ENCODE data around the gene CNTN4.
A peak's percentile ranks its signal among the peaks of the same experiment; 100 is the strongest.

Gene CNTN4

GRCh38 chr3:2303566-2303965 lies 204.9 kb downstream of the CNTN4 start:
- DNase-seq (ENCODE audit: low read depth, low spot score), result peak; percentile 3
- no peak for TF ChIP-seq EZH2 (IDR thresholded peaks at IDR 0.05)
- TF ChIP-seq POLR2AphosphoS5 (IDR thresholded peaks at IDR 0.05; ENCODE audit: borderline replicate concordance, low read depth, low read length), result no peak
- no peak for TF ChIP-seq FOXP2 (optimal IDR thresholded peaks at IDR 0.05; ENCODE audit: control extremely low read depth, extremely low read length, insufficient read depth)
- Histone ChIP-seq H3K9ac (ENCODE audit: insufficient read length) (no peak overlapping the region), H3K4me3 (no peak overlapping the region), H3K36me3 (ENCODE audit: insufficient read depth, low read length) (no peaks in the 10 kb centered on the region), H3K27ac (no peak overlapping the region), H3K9me3 (ENCODE audit: low read depth, low read length) (no peaks in the 10 kb centered on the region)

DNA sequence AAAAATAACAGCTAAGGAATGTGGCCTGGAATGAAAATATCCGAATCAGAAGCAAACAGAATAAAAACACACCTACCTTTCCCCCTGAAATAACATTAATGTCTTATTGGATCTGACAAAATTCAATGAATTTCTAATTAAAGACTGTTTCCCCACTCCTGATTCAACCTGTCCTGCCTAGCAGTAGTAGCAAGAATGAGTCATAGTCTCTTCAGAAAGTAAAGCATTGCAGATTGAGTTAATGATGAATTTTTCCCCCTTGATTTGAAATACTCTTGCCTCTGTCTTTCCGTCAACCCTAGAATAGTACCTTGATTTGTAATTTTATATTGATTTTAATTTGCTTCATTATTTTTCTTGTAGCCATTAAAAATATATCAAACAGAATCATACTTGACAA lies 212.4 kb downstream of the CNTN4 start:
- Histone ChIP-seq H3K27ac (no peak overlapping the region), H3K9ac (ENCODE audit: insufficient read length) (no peak overlapping the region), H3K36me3 (ENCODE audit: insufficient read depth, low read length) (no peaks in the 10 kb centered on the region), H3K9me3 (ENCODE audit: low read depth, low read length) (no peaks in the 10 kb centered on the region), H3K4me3 (no peak overlapping the region)
- no peak for DNase-seq (ENCODE audit: low read depth, low spot score)
- TF ChIP-seq EZH2 (IDR thresholded peaks at IDR 0.05) (no peak), FOXP2 (optimal IDR thresholded peaks at IDR 0.05; ENCODE audit: control extremely low read depth, extremely low read length, insufficient read depth) (no peak), POLR2AphosphoS5 (IDR thresholded peaks at IDR 0.05; ENCODE audit: borderline replicate concordance, low read depth, low read length) (no peak)

DNA sequence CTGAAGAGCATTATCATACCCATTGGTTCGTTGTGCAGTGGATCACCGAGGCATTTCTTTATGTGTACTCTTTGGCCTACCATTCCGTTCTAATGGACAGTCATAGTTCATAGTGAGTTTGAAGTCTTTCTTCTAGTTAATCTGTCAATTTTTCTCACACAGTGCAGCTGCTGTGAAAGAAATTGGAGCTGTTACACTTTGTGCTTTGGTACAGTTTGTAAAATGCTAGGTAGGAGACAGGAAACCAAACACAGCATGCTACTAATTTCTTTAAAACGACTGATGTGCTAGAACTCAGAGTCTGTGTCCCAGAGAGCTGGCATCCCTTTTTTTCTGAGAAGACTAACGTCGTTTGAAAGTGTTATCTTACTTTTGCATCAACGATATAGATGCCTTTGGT lies 218.9 kb downstream of the CNTN4 start:
- Histone ChIP-seq H3K9me3 (ENCODE audit: low read depth, low read length) (no peaks in the 10 kb centered on the region), H3K36me3 (ENCODE audit: insufficient read depth, low read length) (no peaks in the 10 kb centered on the region), H3K9ac (ENCODE audit: insufficient read length) (no peak overlapping the region), H3K4me3 (no peak overlapping the region), H3K27ac (no peak overlapping the region)
- DNase-seq (ENCODE audit: low read depth, low spot score), result no peak
- TF ChIP-seq POLR2AphosphoS5 (IDR thresholded peaks at IDR 0.05; ENCODE audit: borderline replicate concordance, low read depth, low read length) (no peak), EZH2 (IDR thresholded peaks at IDR 0.05) (no peak)

DNA sequence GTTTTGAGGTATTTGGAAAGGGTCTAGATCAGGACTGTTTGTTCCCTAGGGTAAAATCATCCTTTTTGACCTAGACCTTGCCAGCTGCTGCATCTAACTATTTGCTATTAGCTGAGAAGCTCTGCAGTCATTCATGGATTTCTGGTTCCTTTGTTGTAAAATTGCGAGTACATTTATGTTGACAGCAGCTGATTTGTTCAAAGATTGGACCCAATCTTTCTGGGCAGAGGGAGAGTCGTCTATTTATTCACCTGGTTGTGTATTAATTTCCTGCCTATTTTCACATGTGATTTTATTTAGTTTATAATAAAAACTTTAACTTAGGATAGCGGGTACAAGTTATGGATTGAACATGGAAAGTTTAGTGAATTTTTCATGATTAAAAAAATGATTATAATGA lies 236.3 kb downstream of the CNTN4 start:
- H3K4me3 ChIP-seq, result no peak overlapping the region
- no peak overlapping the region for H3K9ac ChIP-seq (ENCODE audit: insufficient read length)
- DNase-seq (ENCODE audit: low read depth, low spot score), result no peak

DNA sequence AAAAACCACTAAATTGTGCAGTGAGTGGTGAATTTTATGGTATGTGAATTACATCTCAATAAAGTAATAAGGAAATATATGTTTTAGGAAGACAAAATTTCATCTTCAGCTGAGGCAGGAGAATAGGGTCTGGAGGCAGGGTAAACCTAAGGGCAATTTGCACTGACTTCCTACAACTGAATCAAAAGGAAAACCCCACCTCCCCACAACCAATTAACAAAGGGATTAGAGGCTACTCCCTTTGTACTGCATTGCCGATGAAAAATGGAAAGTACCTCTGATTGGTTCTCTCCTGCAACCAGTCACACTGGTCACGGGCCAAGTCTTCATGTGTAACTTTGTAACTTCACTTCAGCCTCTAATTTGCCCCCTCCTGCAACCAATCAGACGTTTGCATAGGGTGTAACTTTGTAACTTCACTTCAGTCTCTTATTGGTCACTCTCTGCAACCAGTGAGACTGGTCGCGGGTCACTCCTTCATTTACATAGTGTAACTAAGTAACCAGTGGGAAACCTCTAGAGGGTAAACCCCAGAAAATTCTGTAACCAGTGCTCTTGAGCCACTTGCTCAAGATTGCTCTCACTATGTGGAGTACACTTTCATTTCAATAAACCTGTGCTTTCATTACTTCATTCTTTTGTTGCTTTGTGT lies 244.5 kb downstream of the CNTN4 start:
- Histone ChIP-seq H3K9ac (ENCODE audit: insufficient read length) (no peak overlapping the region), H3K27ac (no peak overlapping the region), H3K36me3 (ENCODE audit: insufficient read depth, low read length) (no peaks in the 10 kb centered on the region), H3K4me3 (no peak overlapping the region), H3K9me3 (ENCODE audit: low read depth, low read length) (no peaks in the 10 kb centered on the region)
- TF ChIP-seq EZH2 (IDR thresholded peaks at IDR 0.05) (no peak), FOXP2 (optimal IDR thresholded peaks at IDR 0.05; ENCODE audit: control extremely low read depth, extremely low read length, insufficient read depth) (no peak), POLR2AphosphoS5 (IDR thresholded peaks at IDR 0.05; ENCODE audit: borderline replicate concordance, low read depth, low read length) (no peak)
- DNase-seq (ENCODE audit: low read depth, low spot score), result no peak

More for the DNA sequence above, 236.3 kb downstream of the CNTN4 start:
- H3K27ac ChIP-seq, result no peak overlapping the region
- no peak for TF ChIP-seq EZH2 (IDR thresholded peaks at IDR 0.05)
- TF ChIP-seq POLR2AphosphoS5 (IDR thresholded peaks at IDR 0.05; ENCODE audit: borderline replicate concordance, low read depth, low read length), result no peak
- TF ChIP-seq FOXP2 (optimal IDR thresholded peaks at IDR 0.05; ENCODE audit: control extremely low read depth, extremely low read length, insufficient read depth), result no peak
- no peaks in the 10 kb centered on the region for H3K9me3 ChIP-seq (ENCODE audit: low read depth, low read length)
- no peaks in the 10 kb centered on the region for H3K36me3 ChIP-seq (ENCODE audit: insufficient read depth, low read length)

DNA sequence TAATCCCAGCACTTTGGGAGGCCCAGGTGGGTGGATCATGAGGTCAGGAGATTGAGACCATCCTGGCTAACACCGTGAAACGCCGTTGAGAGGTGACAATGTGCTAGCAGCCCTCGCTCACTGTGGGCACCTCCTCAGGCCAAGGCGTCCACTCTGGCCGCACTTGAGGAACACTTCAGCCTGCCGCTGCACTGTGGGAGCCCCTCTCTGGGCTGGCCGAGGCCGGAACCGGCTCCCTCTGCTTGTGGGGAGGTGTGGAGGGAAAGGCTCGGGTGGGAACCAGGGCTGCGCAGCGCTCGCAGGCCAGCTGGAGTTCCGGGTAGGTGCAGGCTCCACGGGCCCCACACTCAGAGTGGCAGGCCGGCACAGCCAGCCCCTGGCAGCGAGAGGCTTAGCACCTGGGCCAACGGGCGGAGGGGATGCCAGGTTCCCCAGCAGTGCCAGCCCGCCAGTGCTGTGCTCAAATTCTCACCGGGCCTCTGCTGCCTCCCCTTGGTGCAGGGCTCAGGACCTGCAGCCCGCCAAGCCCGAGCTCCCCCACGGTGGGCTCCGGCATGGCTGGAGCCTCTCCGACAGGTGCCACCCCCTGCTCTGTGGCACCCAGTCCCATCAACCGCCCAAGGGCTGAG lies 253.6 kb downstream of the CNTN4 start:
- Histone ChIP-seq H3K36me3 (ENCODE audit: insufficient read depth, low read length) (no peaks in the 10 kb centered on the region), H3K9me3 (ENCODE audit: low read depth, low read length) (no peaks in the 10 kb centered on the region), H3K27ac (no peak overlapping the region), H3K9ac (ENCODE audit: insufficient read length) (no peak overlapping the region), H3K4me3 (no peak overlapping the region)
- DNase-seq (ENCODE audit: low read depth, low spot score), result no peak
- TF ChIP-seq EZH2 (IDR thresholded peaks at IDR 0.05), result no peak
- no peak for TF ChIP-seq POLR2AphosphoS5 (IDR thresholded peaks at IDR 0.05; ENCODE audit: borderline replicate concordance, low read depth, low read length)
- no peak for TF ChIP-seq FOXP2 (optimal IDR thresholded peaks at IDR 0.05; ENCODE audit: control extremely low read depth, extremely low read length, insufficient read depth)

- Histone ChIP-seq H3K9me3 (ENCODE audit: low read depth, low read length) (no peaks in the 10 kb centered on the region), H3K4me3 (no peak overlapping the region), H3K36me3 (ENCODE audit: insufficient read depth, low read length) (no peaks in the 10 kb centered on the region), H3K9ac (ENCODE audit: insufficient read length) (no peak overlapping the region), H3K27ac (no peak overlapping the region)
- DNase-seq (ENCODE audit: low read depth, low spot score), result peak; percentile 72
- TF ChIP-seq POLR2AphosphoS5 (IDR thresholded peaks at IDR 0.05; ENCODE audit: borderline replicate concordance, low read depth, low read length) (no peak), FOXP2 (optimal IDR thresholded peaks at IDR 0.05; ENCODE audit: control extremely low read depth, extremely low read length, insufficient read depth) (no peak), EZH2 (IDR thresholded peaks at IDR 0.05) (no peak)
Observed at GRCh38 chr3:2354702-2355101, 256.0 kb downstream of the CNTN4 start.

GRCh38 chr3:2356298-2356950 lies 257.8 kb downstream of the CNTN4 start:
- no peak overlapping the region for H3K9ac ChIP-seq (ENCODE audit: insufficient read length)
- H3K4me3 ChIP-seq, result no peak overlapping the region
- H3K36me3 ChIP-seq (ENCODE audit: insufficient read depth, low read length), result no peaks in the 10 kb centered on the region
- no peak overlapping the region for H3K27ac ChIP-seq
- H3K9me3 ChIP-seq (ENCODE audit: low read depth, low read length), result no peaks in the 10 kb centered on the region
- no peak for DNase-seq (ENCODE audit: low read depth, low spot score)
- no peak for TF ChIP-seq FOXP2 (optimal IDR thresholded peaks at IDR 0.05; ENCODE audit: control extremely low read depth, extremely low read length, insufficient read depth)
- TF ChIP-seq EZH2 (IDR thresholded peaks at IDR 0.05), result no peak
- no peak for TF ChIP-seq POLR2AphosphoS5 (IDR thresholded peaks at IDR 0.05; ENCODE audit: borderline replicate concordance, low read depth, low read length)

Data from SK-N-MC (cell line).